K562 (cell line): Measurements from ENCODE around the gene RPS10. TPM values are rescaled to one million over a fixed set of nuclear protein-coding genes. Genes with fewer than 3 reads are reported as not detected.
A peak's percentile ranks its signal among the peaks of the same experiment; 100 is the strongest.

Experiments
- CBX5 ChIP-seq: IDR thresholded peaks from 2 replicates; pipeline ENCODE4 v1.6.1; 2014; ENCODE audit warnings: low read depth, borderline replicate concordance
- EP300 ChIP-seq: IDR thresholded peaks from 2 replicates; pipeline ENCODE4 v1.6.1; 2012; ENCODE audit warnings: low read length, improper control_type of control experiment
- FOXP4 ChIP-seq: sonication (generic); formaldehyde crosslinking; IDR thresholded peaks from 2 replicates; pipeline ENCODE4 v1.8.0; 2022; ENCODE audit warnings: mild to moderate bottlenecking, missing genetic modification reagents, borderline replicate concordance
- HNRNPLL ChIP-seq: fragments of 200-400 bp; formaldehyde crosslinking; IDR thresholded peaks from 2 replicates; pipeline ENCODE4 v1.6.1; 2017; ENCODE audit warnings: low read length, low read depth, mild to moderate bottlenecking; ENCODE audit not compliant: poor library complexity, severe bottlenecking
- JUNB ChIP-seq: fragments of 450-650 bp; formaldehyde crosslinking; conservative IDR thresholded peaks from 2 replicates; pipeline ENCODE4 v1.4.0; 2020; ENCODE audit warnings: mild to moderate bottlenecking
- KLF13 ChIP-seq: fragments of 450-650 bp; IDR thresholded peaks from 2 replicates; pipeline ENCODE4 v1.6.1; 2016; ENCODE audit warnings: missing genetic modification characterization, low read depth, mild to moderate bottlenecking, missing compliant biosample characterization, moderate library complexity, borderline replicate concordance
- MYC ChIP-seq, 2 experiments: fragments of 250-450 bp in 1 of 2; sonication (Bioruptor Pico) in 1 of 2; IDR thresholded peaks; 2 replicates each; pipeline versions ENCODE4 v1.5.1 to v1.6.1; 2012 to 2021; ENCODE audit warnings: low read depth in 2 of 2, borderline replicate concordance in 1 of 2, improper control_type of control experiment in 1 of 2, low read length in 1 of 2, mild to moderate bottlenecking in 1 of 2, moderate library complexity in 1 of 2
- NFATC3 ChIP-seq: fragments of 450-650 bp; IDR thresholded peaks from 2 replicates; pipeline ENCODE4 v1.6.1; 2017; ENCODE audit warnings: mild to moderate bottlenecking
- NKRF ChIP-seq: fragments of 450-650 bp; IDR thresholded peaks from 2 replicates; pipeline ENCODE4 v1.6.1; 2016; ENCODE audit warnings: borderline replicate concordance
- PYGO2 ChIP-seq: fragments of 450-650 bp; IDR thresholded peaks from 2 replicates; pipeline ENCODE4 v1.6.1; 2016; ENCODE audit warnings: mild to moderate bottlenecking, missing genetic modification characterization, moderate library complexity, missing compliant biosample characterization
- RFX1 ChIP-seq: fragments of 450-650 bp; IDR thresholded peaks from 2 replicates; pipeline ENCODE4 v1.6.1; 2016; ENCODE audit warnings: mild to moderate bottlenecking, moderate library complexity
- SAFB2 ChIP-seq: fragments of 200-400 bp; formaldehyde crosslinking; IDR thresholded peaks from 2 replicates; pipeline ENCODE4 v1.6.1; 2018; ENCODE audit warnings: borderline replicate concordance, low read length, low read depth, moderate library complexity; ENCODE audit not compliant: severe bottlenecking
- SUPT5H ChIP-seq: fragments of 450-650 bp; IDR thresholded peaks from 2 replicates; pipeline ENCODE4 v1.6.1; 2016
- TCF3 ChIP-seq: sonication (generic); formaldehyde crosslinking; IDR thresholded peaks from 2 replicates; pipeline ENCODE4 v1.4.0; 2020; ENCODE audit warnings: mild to moderate bottlenecking, missing genetic modification reagents
- TSC22D4 ChIP-seq: fragments of 450-650 bp; IDR thresholded peaks from 2 replicates; pipeline ENCODE4 v1.6.1; 2016; ENCODE audit warnings: missing genetic modification characterization, missing biosample characterization, control low read depth
- ZBTB12 ChIP-seq: fragments of 250-450 bp; sonication (Bioruptor Pico); IDR thresholded peaks from 2 replicates; pipeline ENCODE4 v1.4.0; 2020
- polyA plus RNA-seq, 8 experiments: library from polyadenylated mRNA; depleted of rRNA in 4 of 8; stranded (reverse) in 5 of 8; unstranded in 3 of 8; fragments of >200 nt; fragmentation: Nextera tagmentation in 2 of 8; fragmentation: Illumina TruSeq in 1 of 8; extraction: Ambion mirVana in 2 of 8; extraction: Trizol in 1 of 8; gene quantifications; 2 replicates each; pipeline versions ENCODE4 v1.2.1 to v1.2.3, GENCODE V29; 2011 to 2014; ENCODE audit warnings: inconsistent platforms in 1 of 8, missing spikeins in 1 of 8
- total RNA-seq, 7 experiments: library from RNA; depleted of rRNA in 6 of 7; stranded (reverse); fragments of >200 nt in 6 of 7; fragmentation: Illumina TruSeq in 2 of 7; extraction: Trizol in 2 of 7; gene quantifications; 2 replicates each; pipeline versions ENCODE4 v1.2.1 to v1.2.3, GENCODE V29; 2011 to 2021; ENCODE audit warnings: low replicate concordance in 1 of 7
- TF ChIP-seq, protein P1 (sequence below): fragments of 250-450 bp; sonication (Bioruptor Pico); IDR thresholded peaks from 2 replicates; pipeline ENCODE4 v1.9.0; 2021; ENCODE audit warnings: mild to moderate bottlenecking, inconsistent platforms
- TF ChIP-seq, protein P2 (sequence below): fragments of 450-650 bp; IDR thresholded peaks from 2 replicates; pipeline ENCODE4 v1.6.1; 2017; ENCODE audit warnings: mild to moderate bottlenecking, moderate library complexity

The RPS10 gene
- total and polyA plus RNA-seq, 9 of the 15 experiments (the other 6 are each of a cell fraction or from before 2014, with no cell fraction given), result 2,680 to 5,251 (median 3,876) TPM

GRCh38 chr6:34392497-34393190 is 33.2 kb downstream of the RPS10 start, which contains the start of gene NUDT3 (continued):
- TF ChIP-seq PYGO2, result no peak
- no peak for TF ChIP-seq TSC22D4 (tag)
- peak; percentile 90; the same call in 1 of the 2 replicates for TF ChIP-seq FOXP4 (CRISPR knock-in tag)
- peak; percentile 63; the same call in 1 of the 2 replicates for TF ChIP-seq TCF3
- TF ChIP-seq MYC (IDR thresholded peaks at IDR 0.05; ENCODE audit: low read depth, low read length), result no peak; the same call in none of the 2 replicates
- no peak for TF ChIP-seq MYC (CRISPR knock-in tag; IDR thresholded peaks at IDR 0.05; ENCODE audit: borderline replicate concordance, low read depth)
- no peak for TF ChIP-seq JUNB
- TF ChIP-seq SUPT5H, result peak; percentile 52
- no peak for TF ChIP-seq NFATC3
- no peak; the same call in 1 of the 2 replicates for TF ChIP-seq RFX1
- peak; percentile 98 for TF ChIP-seq KLF13 (tag)
- TF ChIP-seq, protein P1, sequence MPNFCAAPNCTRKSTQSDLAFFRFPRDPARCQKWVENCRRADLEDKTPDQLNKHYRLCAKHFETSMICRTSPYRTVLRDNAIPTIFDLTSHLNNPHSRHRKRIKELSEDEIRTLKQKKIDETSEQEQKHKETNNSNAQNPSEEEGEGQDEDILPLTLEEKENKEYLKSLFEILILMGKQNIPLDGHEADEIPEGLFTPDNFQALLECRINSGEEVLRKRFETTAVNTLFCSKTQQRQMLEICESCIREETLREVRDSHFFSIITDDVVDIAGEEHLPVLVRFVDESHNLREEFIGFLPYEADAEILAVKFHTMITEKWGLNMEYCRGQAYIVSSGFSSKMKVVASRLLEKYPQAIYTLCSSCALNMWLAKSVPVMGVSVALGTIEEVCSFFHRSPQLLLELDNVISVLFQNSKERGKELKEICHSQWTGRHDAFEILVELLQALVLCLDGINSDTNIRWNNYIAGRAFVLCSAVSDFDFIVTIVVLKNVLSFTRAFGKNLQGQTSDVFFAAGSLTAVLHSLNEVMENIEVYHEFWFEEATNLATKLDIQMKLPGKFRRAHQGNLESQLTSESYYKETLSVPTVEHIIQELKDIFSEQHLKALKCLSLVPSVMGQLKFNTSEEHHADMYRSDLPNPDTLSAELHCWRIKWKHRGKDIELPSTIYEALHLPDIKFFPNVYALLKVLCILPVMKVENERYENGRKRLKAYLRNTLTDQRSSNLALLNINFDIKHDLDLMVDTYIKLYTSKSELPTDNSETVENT (CRISPR knock-in tag), result peak; percentile 94
- TF ChIP-seq, protein P2, sequence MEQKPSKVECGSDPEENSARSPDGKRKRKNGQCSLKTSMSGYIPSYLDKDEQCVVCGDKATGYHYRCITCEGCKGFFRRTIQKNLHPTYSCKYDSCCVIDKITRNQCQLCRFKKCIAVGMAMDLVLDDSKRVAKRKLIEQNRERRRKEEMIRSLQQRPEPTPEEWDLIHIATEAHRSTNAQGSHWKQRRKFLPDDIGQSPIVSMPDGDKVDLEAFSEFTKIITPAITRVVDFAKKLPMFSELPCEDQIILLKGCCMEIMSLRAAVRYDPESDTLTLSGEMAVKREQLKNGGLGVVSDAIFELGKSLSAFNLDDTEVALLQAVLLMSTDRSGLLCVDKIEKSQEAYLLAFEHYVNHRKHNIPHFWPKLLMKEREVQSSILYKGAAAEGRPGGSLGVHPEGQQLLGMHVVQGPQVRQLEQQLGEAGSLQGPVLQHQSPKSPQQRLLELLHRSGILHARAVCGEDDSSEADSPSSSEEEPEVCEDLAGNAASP, result no peak
- TF ChIP-seq CBX5, result 0 out of 2 replicates have a peak, but pooled peaks have one; percentile 30
- peak; percentile 50 for TF ChIP-seq EP300
- no peak for TF ChIP-seq SAFB2
- TF ChIP-seq HNRNPLL, result peak; percentile 99
- no peak for TF ChIP-seq ZBTB12
- peak; percentile 57; the same call in 1 of the 2 replicates for TF ChIP-seq NKRF
